ENCODE data around the gene DYRK4.

DNA sequence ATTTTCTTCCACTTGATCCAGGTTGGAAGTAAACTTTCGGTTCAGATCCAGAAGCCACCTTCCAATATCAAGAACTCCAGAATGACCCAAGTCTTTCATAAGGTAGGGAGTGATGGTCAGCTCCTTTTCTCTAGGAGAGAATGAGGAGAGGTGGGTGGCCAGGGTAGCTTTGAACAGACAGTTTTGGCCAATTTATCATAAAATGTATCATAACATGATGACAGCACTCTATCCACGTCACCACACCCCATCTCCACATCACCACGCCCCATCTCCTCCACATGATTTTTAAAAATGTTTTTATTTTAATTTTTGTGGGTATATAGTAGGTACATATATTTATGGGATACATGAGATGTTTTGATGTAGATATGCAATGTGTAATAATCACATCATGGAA, 26.9 kb downstream of the DYRK4 start:
- TF ChIP-seq, protein P1, sequence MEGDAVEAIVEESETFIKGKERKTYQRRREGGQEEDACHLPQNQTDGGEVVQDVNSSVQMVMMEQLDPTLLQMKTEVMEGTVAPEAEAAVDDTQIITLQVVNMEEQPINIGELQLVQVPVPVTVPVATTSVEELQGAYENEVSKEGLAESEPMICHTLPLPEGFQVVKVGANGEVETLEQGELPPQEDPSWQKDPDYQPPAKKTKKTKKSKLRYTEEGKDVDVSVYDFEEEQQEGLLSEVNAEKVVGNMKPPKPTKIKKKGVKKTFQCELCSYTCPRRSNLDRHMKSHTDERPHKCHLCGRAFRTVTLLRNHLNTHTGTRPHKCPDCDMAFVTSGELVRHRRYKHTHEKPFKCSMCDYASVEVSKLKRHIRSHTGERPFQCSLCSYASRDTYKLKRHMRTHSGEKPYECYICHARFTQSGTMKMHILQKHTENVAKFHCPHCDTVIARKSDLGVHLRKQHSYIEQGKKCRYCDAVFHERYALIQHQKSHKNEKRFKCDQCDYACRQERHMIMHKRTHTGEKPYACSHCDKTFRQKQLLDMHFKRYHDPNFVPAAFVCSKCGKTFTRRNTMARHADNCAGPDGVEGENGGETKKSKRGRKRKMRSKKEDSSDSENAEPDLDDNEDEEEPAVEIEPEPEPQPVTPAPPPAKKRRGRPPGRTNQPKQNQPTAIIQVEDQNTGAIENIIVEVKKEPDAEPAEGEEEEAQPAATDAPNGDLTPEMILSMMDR (IDR thresholded peaks at IDR 0.05; ENCODE audit: low read depth, low read length, poor library complexity, severe bottlenecking) = no peak
- TF ChIP-seq EZH2phosphoT487 (IDR thresholded peaks at IDR 0.05; ENCODE audit: borderline replicate concordance, low read length) = no peak

All from DOHH2 (cell line).